HCT116 (cell line): ENCODE results near the gene GTF2H3. TPM values are rescaled to one million over a fixed set of nuclear protein-coding genes. Genes with fewer than 3 reads are reported as not detected.
A peak's percentile ranks its signal among the peaks of the same experiment; 100 is the strongest.

Experiments
- ATAC-seq: fragments of 200-7000 bp; cut with Tn5 transposase; 2 replicates; pipeline ENCODE4 v1.9.1; 2020; ENCODE audit warnings: mild to moderate bottlenecking, moderate library complexity
- BruUV-seq: library from RNA; stranded (reverse); fragments of 400-500 nt; replicated peaks from 2 replicates; lab custom pipeline; 2021; lab: Mats Ljungman, UMichigan
- CTCF ChIA-PET: fragments of 300-600 bp; sonication (Branson Sonifier 250); formaldehyde crosslinking; loops from one replicate; lab custom pipeline; 2021; ENCODE audit warnings: antibody characterized with exemption; lab: Charles Lee
- POLR2A ChIA-PET: fragments of 300-600, 350-600 bp; sonication (Branson Sonifier 250); formaldehyde crosslinking; loops from one replicate; lab custom pipeline; 2021; ENCODE audit warnings: antibody characterized with exemption; lab: Charles Lee
- RAD21 ChIA-PET, 2 experiments: fragments of 300-600 bp; sonication (Branson Sonifier 250); formaldehyde crosslinking; loops; one replicate each; lab custom pipeline; 2023; ENCODE audit warnings: low total read pairs in 2 of 2; ENCODE audit not compliant: uncharacterized antibody in 2 of 2, unreplicated experiment in 2 of 2, low non-redundant PET in 1 of 2; lab: Charles Lee
- DNase-seq: peaks from one replicate; pipeline ENCODE4 v3.0.0-alpha.2; 2010; ENCODE audit warnings: low read depth, low spot score
- H2AFZ ChIP-seq: fragments of 200-600 bp; shearing (Covaris generic), sonication (generic); 2 replicates; pipeline ENCODE4 v1.6.1; 2017; ENCODE audit warnings: low read depth, mixed run types, mixed read lengths, antibody characterized with exemption, low read length; ENCODE audit not compliant: poor library complexity, severe bottlenecking
- H3K27ac ChIP-seq: 2 replicates; pipeline ENCODE4 v1.5.1; 2012; ENCODE audit warnings: low read depth, low read length
- H3K27me3 ChIP-seq: fragments of 200-600 bp; sonication (generic); 2 replicates; pipeline ENCODE4 v1.6.1; 2016; ENCODE audit warnings: mixed run types, low read length, mixed read lengths; ENCODE audit not compliant: insufficient read depth
- H3K36me3 ChIP-seq, 2 experiments: fragments of 200-500 bp in 1 of 2; fragments of 200-600 bp in 1 of 2; sonication (Bioruptor generic) in 1 of 2; sonication (generic) in 1 of 2; 2 replicates each; pipeline versions ENCODE4 v1.5.1 to v1.6.1; 2014 to 2016; ENCODE audit warnings: low read length in 2 of 2, inconsistent platforms in 1 of 2, mixed read lengths in 1 of 2, mixed run types in 1 of 2; ENCODE audit not compliant: insufficient read depth in 2 of 2, control insufficient read depth in 1 of 2
- H3K4me1 ChIP-seq, 2 experiments: fragments of 200-600 bp in 1 of 2; sonication (generic) in 1 of 2; 2 replicates each; pipeline versions ENCODE4 v1.5.1 to v1.6.1; 2012 to 2017; ENCODE audit warnings: low read length in 2 of 2, inconsistent platforms in 1 of 2, mild to moderate bottlenecking in 1 of 2, mixed read lengths in 1 of 2, mixed run types in 1 of 2, moderate library complexity in 1 of 2; ENCODE audit not compliant: insufficient read depth in 2 of 2, control insufficient read depth in 1 of 2
- H3K4me2 ChIP-seq: fragments of 200-600 bp; sonication (generic); 2 replicates; pipeline ENCODE4 v1.6.1; 2017; ENCODE audit warnings: mixed run types, low read length, mixed read lengths
- H3K4me3 ChIP-seq, 2 experiments: fragments of 200-600 bp in 1 of 2; sonication (generic) in 1 of 2; replicated peaks in 1 of 2; 2 replicates each; pipeline ENCODE4 v1.5.1; 2011 to 2016; ENCODE audit warnings: low read length in 2 of 2, control low read depth in 1 of 2, low read depth in 1 of 2, mild to moderate bottlenecking in 1 of 2, mixed read lengths in 1 of 2, mixed run types in 1 of 2
- H3K79me2 ChIP-seq: fragments of 200-600 bp; sonication (generic); 2 replicates; pipeline ENCODE4 v1.6.1; 2017; ENCODE audit warnings: mild to moderate bottlenecking, mixed run types, low read length, moderate library complexity, mixed read lengths; ENCODE audit not compliant: insufficient read depth
- H3K9ac ChIP-seq: fragments of 200-600 bp; sonication (generic); 2 replicates; pipeline ENCODE4 v1.6.1; 2016; ENCODE audit warnings: low read length, mixed read lengths
- H3K9me2 ChIP-seq: fragments of 200-600 bp; sonication (generic), shearing (Covaris generic); 2 replicates; pipeline ENCODE4 v1.6.1; 2017; ENCODE audit warnings: mixed run types, mild to moderate bottlenecking, moderate library complexity; ENCODE audit not compliant: insufficient read depth
- H3K9me3 ChIP-seq, 2 experiments: fragments of 200-500 bp in 1 of 2; fragments of 200-600 bp in 1 of 2; sonication (Bioruptor generic) in 1 of 2; sonication (generic) in 1 of 2; 2 replicates each; pipeline ENCODE4 v1.6.1; 2014 to 2017; ENCODE audit warnings: low read length in 2 of 2, mixed read lengths in 2 of 2, inconsistent platforms in 1 of 2, low read depth in 1 of 2, mild to moderate bottlenecking in 1 of 2, mixed run types in 1 of 2, moderate library complexity in 1 of 2; ENCODE audit not compliant: control insufficient read depth in 1 of 2, insufficient read depth in 1 of 2
- H4K20me1 ChIP-seq: fragments of 200-600 bp; sonication (generic), shearing (Covaris generic); 2 replicates; pipeline ENCODE4 v1.6.1; 2017; ENCODE audit warnings: mixed run types, mild to moderate bottlenecking, moderate library complexity; ENCODE audit not compliant: insufficient read depth
- CBX3 ChIP-seq: IDR thresholded peaks from 2 replicates; pipeline ENCODE4 v1.6.1; 2012; ENCODE audit warnings: low read depth
- ELF1 ChIP-seq: IDR thresholded peaks from 2 replicates; pipeline ENCODE4 v1.6.1; 2012; ENCODE audit warnings: low read depth, borderline replicate concordance
- EZH2phosphoT487 ChIP-seq: fragments of 200-600 bp; IDR thresholded peaks from 2 replicates; pipeline ENCODE4 v1.6.1; 2018; ENCODE audit warnings: antibody characterized with exemption, borderline replicate concordance
- POLR2AphosphoS5 ChIP-seq: IDR thresholded peaks from 2 replicates; pipeline ENCODE4 v1.6.1; 2011; ENCODE audit warnings: mild to moderate bottlenecking, low read depth, low read length, moderate library complexity
- RAD21 ChIP-seq: IDR thresholded peaks from 2 replicates; pipeline ENCODE4 v1.6.1; 2012; ENCODE audit warnings: low read depth, mild to moderate bottlenecking
- SP1 ChIP-seq: IDR thresholded peaks from 2 replicates; pipeline ENCODE4 v1.6.1; 2012; ENCODE audit warnings: low read depth
- SRF ChIP-seq: IDR thresholded peaks from 2 replicates; pipeline ENCODE4 v1.6.1; 2012; ENCODE audit warnings: low read depth
- YY1 ChIP-seq: IDR thresholded peaks from 2 replicates; pipeline ENCODE4 v1.6.1; 2011; ENCODE audit warnings: low read length, low read depth, moderate library complexity, mild to moderate bottlenecking; ENCODE audit not compliant: insufficient replicate concordance; ENCODE audit errors: extremely low read depth
- ZBTB33 ChIP-seq: IDR thresholded peaks from 2 replicates; pipeline ENCODE4 v1.6.1; 2011; ENCODE audit warnings: mild to moderate bottlenecking, low read length, moderate library complexity; ENCODE audit not compliant: insufficient replicate concordance; ENCODE audit errors: extremely low read depth
- ZFX ChIP-seq: fragments of 450-650 bp; IDR thresholded peaks from 2 replicates; pipeline ENCODE4 v1.6.1; 2017
- intact Hi-C: fragments of 100-400 bp; cut with micrococcal nuclease; formaldehyde crosslinking; loops from 2 replicates; pipeline ENCODE4 v1.10.0; 2022
- total RNA-seq: library from RNA; stranded (reverse); gene quantifications from one replicate; pipeline ENCODE4 v1.2.1, GENCODE V29; 2021; ENCODE audit not compliant: unreplicated experiment

GTF2H3 gene
- total RNA-seq, 1 experiment from 2014 or later, result 94.0 TPM

DNA sequence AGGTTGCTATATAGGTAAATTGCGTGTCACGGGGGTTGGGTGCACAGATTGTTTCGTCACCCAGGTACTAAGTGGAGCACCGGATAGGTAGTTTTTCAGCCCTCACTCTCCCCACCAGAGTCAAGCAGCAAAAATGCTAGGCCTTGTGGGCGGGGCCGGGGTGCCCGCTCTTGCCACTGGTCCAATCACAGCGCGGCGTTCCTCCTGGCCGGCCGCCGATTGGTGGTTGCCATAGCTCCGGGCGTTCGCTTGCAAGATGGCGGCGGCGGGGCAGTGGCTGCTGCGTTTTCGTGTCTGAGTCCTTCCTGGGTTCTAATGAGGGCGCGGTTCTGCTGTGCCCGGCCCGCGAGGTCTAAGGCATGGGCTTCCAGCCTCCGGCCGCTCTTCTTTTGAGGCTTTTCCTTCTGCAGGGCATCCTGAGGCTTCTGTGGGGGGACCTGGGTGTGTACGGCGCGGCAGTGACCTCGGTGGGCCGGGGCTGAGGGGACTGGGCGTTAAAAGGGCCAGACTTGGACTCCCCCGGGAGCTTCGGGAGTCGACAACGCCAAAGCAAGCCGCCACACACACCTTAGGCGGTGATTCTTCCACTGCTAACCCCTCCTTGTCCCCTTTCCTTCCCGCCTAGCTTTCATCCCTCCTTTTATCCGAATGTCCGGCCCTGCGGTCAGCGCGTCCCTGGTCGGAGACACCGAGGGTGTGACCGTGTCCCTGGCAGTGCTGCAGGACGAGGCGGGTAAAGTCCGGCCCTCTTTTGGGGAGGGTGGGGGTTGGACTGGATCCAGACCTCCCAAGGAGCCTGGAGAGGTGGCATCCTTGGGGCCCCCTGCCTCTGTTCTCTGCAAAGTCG lies 37.5 kb downstream of the GTF2H3 start, which contains the start of gene TCTN2:
TCTN2 (plus strand) TSS at position 232 of the 847 bp plus-strand sequence; CDS start at position 360, 128 bp downstream.
- H3K27ac ChIP-seq, result 0 out of 2 replicates have a peak within 1 kb of the TSS, but pooled peaks have one; percentile 30
- TSS peak; percentile 75 for BruUV-seq
- no peaks in the 10 kb centered on the region for H3K79me2 ChIP-seq
- DNase-seq (peak; percentile 74), ATAC-seq (peak; percentile 100)
- H3K4me3 ChIP-seq, result peak within 1 kb of the TSS; percentile 73 to 83
- RAD21 ChIA-PET, result no interaction called here
- H4K20me1 ChIP-seq, result no peaks in the 10 kb centered on the region
- H3K9me3 ChIP-seq, result no peaks in the 10 kb centered on the region
- peaks cover 9 to 10% of the 10 kb centered on the region in 2 experiments for H3K4me1 ChIP-seq
- peaks cover 0 to 3% of the 10 kb centered on the region in 2 experiments; a peak in 1 of 4 replicates for H3K36me3 ChIP-seq
- H3K27me3 ChIP-seq, result no peaks in the 10 kb centered on the region
- H3K9me2 ChIP-seq, result no peaks in the 10 kb centered on the region
- peak within 1 kb of the TSS; percentile 69 for H3K9ac ChIP-seq
- CTCF ChIA-PET, result interaction anchor here (1.0 kb wide), 1 partner anchor 10 kb away, joined by 3 read pairs; no protein-coding TSS in a partner anchor
- POLR2A ChIA-PET, result no interaction called here
- H2AFZ ChIP-seq, result peak within 1 kb of the TSS; percentile 94
- intact Hi-C loops, result no loop called here
- TF ChIP-seq CBX3 (no peak), ZFX (peak; percentile 40; the same call in 1 of the 2 replicates), EZH2phosphoT487 (no peak), ZBTB33 (no peak), SP1 (peak; percentile 61; the same call in 1 of the 2 replicates), RAD21 (no peak), YY1 (peak; percentile 95), SRF (no peak), POLR2AphosphoS5 (peak; percentile 57), ELF1 (no peak)
- peak within 1 kb of the TSS; percentile 90 for H3K4me2 ChIP-seq
